ENCODE measurements around the gene SIPA1L3.

Gene SIPA1L3

GRCh38 chr19:38003438-38004185 lies 96.6 kb downstream of the SIPA1L3 start:
- DNase-seq = no peak

- DNase-seq = no peak
These were observed 97.1 kb downstream of the SIPA1L3 start for GRCh38 chr19:38004186-38004520.

- DNase-seq = peak; percentile 13
These were observed 97.7 kb downstream of the SIPA1L3 start for GRCh38 chr19:38004521-38005223.

- DNase-seq = no peak
These were observed 98.2 kb downstream of the SIPA1L3 start for GRCh38 chr19:38005224-38005614.

GRCh38 chr19:38006361-38007045 lies 99.5 kb downstream of the SIPA1L3 start:
- no peak for DNase-seq

GRCh38 chr19:38009650-38010242 lies 102.7 kb downstream of the SIPA1L3 start:
- no peak for DNase-seq

- DNase-seq = no peak
These were observed 104.4 kb downstream of the SIPA1L3 start for GRCh38 chr19:38011426-38011825.

GRCh38 chr19:38012290-38012689 lies 105.3 kb downstream of the SIPA1L3 start:
- no peak for DNase-seq

GRCh38 chr19:38012944-38013343 lies 105.9 kb downstream of the SIPA1L3 start:
- DNase-seq = no peak

GRCh38 chr19:38013913-38014580 lies 107.0 kb downstream of the SIPA1L3 start:
- DNase-seq = no peak

GRCh38 chr19:38015216-38015615 lies 108.2 kb downstream of the SIPA1L3 start:
- DNase-seq = no peak

GRCh38 chr19:38015761-38016160 lies 108.8 kb downstream of the SIPA1L3 start:
- no peak for DNase-seq

- DNase-seq = no peak
These were observed 110.6 kb downstream of the SIPA1L3 start for GRCh38 chr19:38017401-38018151.

- DNase-seq = no peak
These were observed 111.8 kb downstream of the SIPA1L3 start for GRCh38 chr19:38018694-38019395.

GRCh38 chr19:38019396-38019724 lies 112.4 kb downstream of the SIPA1L3 start:
- no peak for DNase-seq

- no peak for DNase-seq
These were observed 113.3 kb downstream of the SIPA1L3 start for GRCh38 chr19:38020311-38020710.

GRCh38 chr19:38021352-38021751 lies 114.3 kb downstream of the SIPA1L3 start:
- DNase-seq = no peak

- DNase-seq = no peak
These were observed 116.0 kb downstream of the SIPA1L3 start for GRCh38 chr19:38022791-38023670.

- no peak for DNase-seq
These were observed 116.9 kb downstream of the SIPA1L3 start for GRCh38 chr19:38023671-38024541.

Measured in CD4-positive, alpha-beta T cell treated with Interleukin-4 for 4 hours (primary cell).